ENCODE results near the gene IZUMO4.

DNA sequence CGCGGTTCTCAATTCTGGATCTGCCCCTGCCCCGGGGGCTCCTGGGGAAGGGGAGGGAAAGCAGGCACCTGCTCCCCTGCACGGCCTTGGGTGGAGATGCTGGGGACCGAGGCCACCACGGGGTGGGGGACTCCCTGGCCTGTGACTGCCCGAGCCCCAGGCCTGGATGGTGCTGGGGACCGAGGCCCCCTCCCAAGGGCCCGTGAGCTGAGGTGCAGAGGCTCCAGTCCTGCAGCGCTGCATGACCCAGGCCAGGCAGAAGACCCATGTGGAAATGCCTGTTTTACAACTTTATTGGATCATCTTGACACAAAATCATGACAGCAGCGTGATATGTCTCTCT is 4.0 kb downstream of the IZUMO4 start:
- TF ChIP-seq, protein P1, sequence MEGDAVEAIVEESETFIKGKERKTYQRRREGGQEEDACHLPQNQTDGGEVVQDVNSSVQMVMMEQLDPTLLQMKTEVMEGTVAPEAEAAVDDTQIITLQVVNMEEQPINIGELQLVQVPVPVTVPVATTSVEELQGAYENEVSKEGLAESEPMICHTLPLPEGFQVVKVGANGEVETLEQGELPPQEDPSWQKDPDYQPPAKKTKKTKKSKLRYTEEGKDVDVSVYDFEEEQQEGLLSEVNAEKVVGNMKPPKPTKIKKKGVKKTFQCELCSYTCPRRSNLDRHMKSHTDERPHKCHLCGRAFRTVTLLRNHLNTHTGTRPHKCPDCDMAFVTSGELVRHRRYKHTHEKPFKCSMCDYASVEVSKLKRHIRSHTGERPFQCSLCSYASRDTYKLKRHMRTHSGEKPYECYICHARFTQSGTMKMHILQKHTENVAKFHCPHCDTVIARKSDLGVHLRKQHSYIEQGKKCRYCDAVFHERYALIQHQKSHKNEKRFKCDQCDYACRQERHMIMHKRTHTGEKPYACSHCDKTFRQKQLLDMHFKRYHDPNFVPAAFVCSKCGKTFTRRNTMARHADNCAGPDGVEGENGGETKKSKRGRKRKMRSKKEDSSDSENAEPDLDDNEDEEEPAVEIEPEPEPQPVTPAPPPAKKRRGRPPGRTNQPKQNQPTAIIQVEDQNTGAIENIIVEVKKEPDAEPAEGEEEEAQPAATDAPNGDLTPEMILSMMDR (IDR thresholded peaks at IDR 0.05): no peak
- TF ChIP-seq POLR2A (IDR thresholded peaks at IDR 0.05): no peak
